CD4-positive, alpha-beta T cell treated with Interleukin-6 for 4 hours (primary cell): ENCODE results near the gene CTLA4.
A peak's percentile ranks its signal among the peaks of the same experiment; 100 is the strongest.

Source experiments
- DNase-seq: peaks from one replicate; pipeline ENCODE4 v3.0.0-alpha.2; 2020; ENCODE audit warnings: mixed read lengths

Gene CTLA4

GRCh38 chr2:203893401-203893800 is 25.8 kb downstream of the CTLA4 start:
- no peak for DNase-seq

GRCh38 chr2:203893840-203894239 is 26.3 kb downstream of the CTLA4 start:
- DNase-seq: no peak

- DNase-seq: no peak
Observed at GRCh38 chr2:203894262-203894661, 26.7 kb downstream of the CTLA4 start.

- DNase-seq: no peak
Observed at GRCh38 chr2:203897544-203897943, 30.0 kb downstream of the CTLA4 start.

GRCh38 chr2:203898657-203899056 is 31.1 kb downstream of the CTLA4 start:
- DNase-seq: no peak

GRCh38 chr2:203900253-203900652 is 32.7 kb downstream of the CTLA4 start:
- no peak for DNase-seq

GRCh38 chr2:203904022-203904421 is 36.5 kb downstream of the CTLA4 start:
- DNase-seq: no peak

GRCh38 chr2:203905656-203906055 is 38.1 kb downstream of the CTLA4 start:
- no peak for DNase-seq

- no peak for DNase-seq
Observed at GRCh38 chr2:203908066-203908796, 40.7 kb downstream of the CTLA4 start.

- DNase-seq: no peak
Observed at GRCh38 chr2:203908797-203909185, 41.2 kb downstream of the CTLA4 start.

GRCh38 chr2:203909261-203909967 is 41.8 kb downstream of the CTLA4 start:
- peak; percentile 39 for DNase-seq

GRCh38 chr2:203909974-203910373 is 42.4 kb downstream of the CTLA4 start:
- DNase-seq: no peak

GRCh38 chr2:203913947-203914346 is 46.4 kb downstream of the CTLA4 start:
- no peak for DNase-seq

- DNase-seq: peak; percentile 21
Observed at GRCh38 chr2:203914546-203915182, 47.1 kb downstream of the CTLA4 start.

GRCh38 chr2:203915256-203915655 is 47.7 kb downstream of the CTLA4 start:
- DNase-seq: no peak

GRCh38 chr2:203916756-203917155 is 49.2 kb downstream of the CTLA4 start:
- DNase-seq: no peak

- no peak for DNase-seq
Observed at GRCh38 chr2:203918264-203918663, 50.7 kb downstream of the CTLA4 start.

GRCh38 chr2:203918839-203919238 is 51.3 kb downstream of the CTLA4 start:
- no peak for DNase-seq
